Measurements from ENCODE around the gene THRSP. TPM values are rescaled to one million over a fixed set of nuclear protein-coding genes. Genes with fewer than 3 reads are reported as not detected.
"Not testable (repeated sequence)": the region's sequence is repeated elsewhere in the genome, so short reads cannot be mapped to it uniquely, and the experiment has no call there.

Gene THRSP
- total RNA-seq, 1 experiment from 2014 or later: not detected

DNA sequence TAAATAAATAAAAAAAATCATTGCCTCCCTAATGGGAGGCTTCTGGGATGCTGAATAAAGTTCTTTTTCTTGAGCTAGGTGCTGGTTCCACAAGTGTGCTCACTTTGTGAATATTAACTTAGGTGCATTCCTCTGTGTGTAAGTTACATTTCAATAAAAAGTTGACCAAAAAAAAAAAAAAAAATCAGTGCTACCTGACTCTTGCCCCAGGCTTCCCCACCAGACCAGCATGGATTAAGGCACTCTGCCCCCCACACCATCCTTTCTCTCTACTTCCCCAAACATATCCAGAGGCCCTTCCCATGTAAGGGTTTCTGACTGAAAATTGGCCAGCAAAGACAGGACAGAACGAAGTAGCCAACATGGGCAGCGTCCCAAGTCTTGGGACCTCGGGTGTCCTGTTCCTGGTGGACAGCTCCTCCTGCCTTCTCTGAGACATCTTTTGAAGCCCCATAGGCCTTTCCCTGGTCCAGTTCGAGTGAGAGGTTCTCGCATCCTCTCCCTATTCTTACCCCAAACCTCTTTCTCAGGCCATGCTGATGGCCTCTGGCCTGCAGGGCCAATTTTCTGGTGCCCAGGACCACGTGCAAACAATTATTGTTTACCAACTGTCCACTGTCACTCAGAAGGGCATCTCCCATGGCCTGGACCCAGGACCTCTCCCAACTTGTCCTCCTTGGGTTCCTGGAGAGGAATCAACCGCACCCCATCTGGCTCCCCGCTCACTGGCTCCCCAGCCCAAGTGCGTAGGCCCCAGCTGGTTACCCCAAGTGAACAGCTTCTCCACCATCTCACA lies 25.6 kb upstream of the THRSP start:
- in situ Hi-C loops (cut with HindIII; ENCODE audit: low pct_unique_long_range_greater_than_20kb, low sequenced_read_pairs): no loop called here
- DNase-seq (ENCODE audit: low read depth): no peak

DNA sequence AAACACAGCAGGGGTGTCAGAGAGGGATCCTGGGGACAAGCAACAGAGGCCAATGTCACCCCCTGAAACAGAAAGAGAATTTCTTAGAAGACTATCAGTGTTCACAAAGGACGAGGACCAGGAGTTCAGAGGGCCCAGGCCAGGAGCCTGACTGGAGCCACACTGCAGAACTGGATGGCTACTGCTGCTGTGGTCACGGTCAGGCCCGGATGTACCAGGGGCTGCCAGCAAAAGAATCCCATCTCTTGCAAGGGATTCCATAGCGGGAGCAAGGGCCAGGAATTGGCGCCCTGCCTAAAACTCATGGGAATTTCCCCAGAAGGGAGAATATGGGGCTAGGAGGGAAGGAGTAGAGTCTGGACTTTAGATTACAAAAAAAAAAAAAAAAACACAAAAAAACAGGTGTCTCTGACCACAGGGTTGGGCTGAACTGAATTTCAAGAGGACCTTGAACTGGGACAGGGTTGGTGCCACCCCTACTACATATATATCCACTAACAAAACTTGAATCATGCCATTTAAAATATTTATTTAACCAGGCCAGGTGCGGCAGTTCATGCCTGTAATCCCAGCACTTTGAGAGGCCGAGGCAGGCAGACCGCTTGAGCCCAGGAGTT lies 24.9 kb upstream of the THRSP start:
- in situ Hi-C loops (cut with HindIII; ENCODE audit: low pct_unique_long_range_greater_than_20kb, low sequenced_read_pairs): no loop called here
- DNase-seq (ENCODE audit: low read depth): no peak

DNA sequence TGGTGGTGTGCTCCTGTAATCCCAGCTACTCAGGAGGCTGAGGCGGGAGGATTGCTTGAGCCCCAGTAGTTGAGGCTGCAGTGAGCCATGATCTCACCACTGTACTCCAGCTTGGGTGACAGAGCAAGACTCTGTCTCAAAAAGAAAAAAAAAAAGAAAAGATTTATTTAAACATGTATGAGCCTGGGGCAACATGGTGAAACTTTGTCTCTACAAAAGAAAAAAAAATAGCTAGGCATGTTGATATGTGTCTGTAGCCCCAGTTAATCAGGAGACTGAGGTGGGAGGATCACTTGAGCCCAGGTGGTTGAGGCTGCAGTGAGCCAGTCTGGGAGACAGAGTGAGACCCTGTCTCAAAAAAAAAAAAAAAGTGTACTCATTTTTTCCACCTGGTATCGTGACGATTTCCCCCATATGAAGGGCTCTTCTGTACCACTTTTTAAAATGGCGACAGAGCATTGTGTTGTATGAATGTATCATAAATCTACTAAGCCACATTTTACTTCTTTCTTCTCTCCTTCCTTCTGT lies 24.2 kb upstream of the THRSP start:
- no peak for DNase-seq (ENCODE audit: low read depth)
- in situ Hi-C loops (cut with HindIII; ENCODE audit: low pct_unique_long_range_greater_than_20kb, low sequenced_read_pairs): no loop called here

DNA sequence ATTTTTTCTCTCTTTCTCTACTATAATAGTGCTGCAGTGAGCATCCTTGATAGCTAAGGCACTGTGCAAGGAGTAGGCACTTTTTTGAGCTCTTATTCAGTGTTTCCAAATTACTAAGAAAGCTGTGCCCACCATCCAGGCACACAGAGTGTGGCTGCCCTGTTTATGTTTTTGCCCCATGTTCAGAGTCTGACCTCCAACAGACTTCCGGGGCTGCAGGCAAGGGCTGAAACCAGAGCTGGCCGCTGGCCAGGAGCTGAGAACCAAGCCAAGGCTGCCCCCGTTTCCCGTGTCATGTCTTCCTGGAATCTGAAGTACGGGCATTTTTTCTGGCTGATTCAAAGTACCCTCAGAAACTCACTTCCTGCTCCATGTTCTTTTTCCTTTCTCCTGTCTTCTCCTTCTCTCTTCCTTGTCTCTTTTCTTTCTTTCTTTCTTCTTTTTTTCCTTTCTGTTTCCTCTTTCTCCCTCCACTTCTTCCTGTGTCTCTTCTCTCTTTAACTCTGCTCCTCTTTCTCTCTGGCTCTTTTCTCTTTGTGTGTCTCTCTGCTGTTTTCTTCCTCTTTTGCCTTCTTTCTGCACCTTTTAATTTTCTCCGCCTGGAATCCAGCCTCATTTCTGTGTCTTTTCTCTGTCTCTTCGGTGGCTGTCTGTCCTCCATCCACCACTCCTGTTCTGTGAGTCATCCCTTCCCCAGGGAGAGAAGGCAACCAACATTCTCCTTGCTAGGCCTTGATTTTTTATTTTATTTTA lies 23.6 kb upstream of the THRSP start:
- DNase-seq (ENCODE audit: low read depth): peak; percentile 41
- in situ Hi-C loops (cut with HindIII; ENCODE audit: low pct_unique_long_range_greater_than_20kb, low sequenced_read_pairs): no loop called here

DNA sequence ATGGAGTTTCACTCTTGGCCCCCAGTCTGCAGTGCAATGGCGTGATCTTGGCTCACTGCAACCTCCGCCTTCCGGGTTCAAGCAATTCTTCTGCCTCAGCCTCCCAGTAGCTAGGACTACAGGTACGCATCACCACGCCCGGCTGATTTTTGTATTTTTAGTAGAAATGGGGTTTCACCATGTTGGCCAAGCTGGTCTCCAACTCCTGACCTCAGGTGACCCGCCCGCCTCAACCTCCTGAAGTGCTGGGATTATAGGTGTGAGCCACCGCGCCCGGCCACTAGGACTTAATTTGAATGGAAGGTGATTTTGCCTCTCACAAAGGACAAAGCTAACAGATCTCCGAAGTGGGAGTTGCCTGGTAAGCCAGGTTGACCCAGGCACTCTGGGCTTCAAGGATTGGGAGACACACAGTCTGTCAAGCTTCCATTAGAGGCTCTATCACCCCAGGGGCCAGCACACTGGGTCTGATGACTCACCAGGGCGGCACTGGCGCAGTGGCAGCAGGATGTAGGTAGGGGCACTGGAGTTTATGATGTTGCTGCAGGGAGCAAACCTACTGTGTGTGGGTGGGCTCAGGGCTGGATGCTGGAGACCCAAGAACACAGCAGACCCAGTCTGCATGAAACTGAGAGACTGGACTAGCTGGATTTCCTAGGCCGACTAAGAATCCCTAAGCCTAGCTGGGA lies 22.8 kb upstream of the THRSP start:
- in situ Hi-C loops (cut with HindIII; ENCODE audit: low pct_unique_long_range_greater_than_20kb, low sequenced_read_pairs): no loop called here
- peak; percentile 26 for DNase-seq (ENCODE audit: low read depth)

DNA sequence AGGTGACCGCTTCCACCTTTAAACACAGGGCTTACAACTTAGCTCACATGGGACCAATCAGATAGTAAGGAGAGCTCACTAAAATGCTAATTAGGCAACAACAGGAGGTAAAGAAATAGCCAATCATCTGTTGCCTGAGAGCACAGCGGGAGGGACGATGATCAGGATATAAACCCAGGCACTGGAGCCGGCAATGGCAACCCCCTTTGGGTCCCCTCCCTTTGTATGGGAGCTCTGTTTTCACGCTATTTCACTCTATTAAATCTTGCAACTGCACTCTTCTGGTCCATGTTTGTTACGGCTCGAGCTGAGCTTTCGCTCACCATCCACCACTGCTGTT lies 22.3 kb upstream of the THRSP start:
- DNase-seq (ENCODE audit: low read depth); in situ Hi-C loops (cut with HindIII; ENCODE audit: low pct_unique_long_range_greater_than_20kb, low sequenced_read_pairs): not testable (repeated sequence)

DNA sequence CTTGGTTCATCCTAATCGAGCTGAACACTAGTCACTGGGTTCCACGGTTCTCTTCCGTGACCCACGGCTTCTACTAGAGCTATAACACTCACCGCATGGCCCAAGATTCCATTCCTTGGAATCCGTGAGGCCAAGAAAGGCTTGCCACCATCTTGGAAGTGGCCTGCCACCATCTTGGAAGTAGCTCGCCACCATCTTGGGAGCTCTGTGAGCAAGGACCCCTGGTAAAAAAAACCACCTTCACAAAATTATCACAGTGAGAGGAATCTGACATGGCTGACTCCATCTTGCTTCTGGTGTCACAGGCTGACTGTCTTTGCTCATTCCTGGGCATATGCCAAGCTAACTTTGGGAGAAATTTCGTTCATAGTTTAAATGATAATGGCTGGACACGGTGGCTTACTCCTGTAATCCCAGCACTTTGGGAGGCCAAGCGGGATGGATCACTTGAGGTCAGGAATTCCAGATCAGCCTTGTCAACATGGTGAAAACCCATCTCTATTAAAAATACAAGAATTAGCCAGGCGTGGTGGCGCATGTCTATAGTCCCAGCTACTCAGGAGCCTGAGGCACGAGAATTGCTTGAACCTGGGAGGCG lies 21.7 kb upstream of the THRSP start:
- DNase-seq (ENCODE audit: low read depth): peak; percentile 32
- in situ Hi-C loops (cut with HindIII; ENCODE audit: low pct_unique_long_range_greater_than_20kb, low sequenced_read_pairs): no loop called here

DNA sequence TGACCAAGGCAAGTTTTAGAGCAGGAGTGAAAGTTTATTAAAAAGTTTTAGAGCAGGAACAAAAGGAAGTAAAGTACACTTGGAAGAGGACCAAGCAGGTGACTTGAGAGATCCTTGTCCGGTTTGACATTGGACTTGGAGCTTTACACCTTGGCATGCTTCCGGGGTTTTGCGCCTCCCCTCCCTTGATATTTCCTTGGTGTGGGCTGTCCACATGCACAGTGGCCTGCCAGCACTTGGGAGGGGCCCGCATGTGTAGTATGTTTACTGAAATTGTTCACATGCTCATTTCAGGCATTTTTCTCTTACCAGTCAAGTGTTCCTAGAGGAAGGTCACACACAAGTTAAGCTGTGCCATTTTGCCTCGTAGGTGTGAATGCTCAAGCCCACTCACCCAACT lies 19.0 kb upstream of the THRSP start:
- no peak for DNase-seq (ENCODE audit: low read depth)
- in situ Hi-C loops (cut with HindIII; ENCODE audit: low pct_unique_long_range_greater_than_20kb, low sequenced_read_pairs): no loop called here

DNA sequence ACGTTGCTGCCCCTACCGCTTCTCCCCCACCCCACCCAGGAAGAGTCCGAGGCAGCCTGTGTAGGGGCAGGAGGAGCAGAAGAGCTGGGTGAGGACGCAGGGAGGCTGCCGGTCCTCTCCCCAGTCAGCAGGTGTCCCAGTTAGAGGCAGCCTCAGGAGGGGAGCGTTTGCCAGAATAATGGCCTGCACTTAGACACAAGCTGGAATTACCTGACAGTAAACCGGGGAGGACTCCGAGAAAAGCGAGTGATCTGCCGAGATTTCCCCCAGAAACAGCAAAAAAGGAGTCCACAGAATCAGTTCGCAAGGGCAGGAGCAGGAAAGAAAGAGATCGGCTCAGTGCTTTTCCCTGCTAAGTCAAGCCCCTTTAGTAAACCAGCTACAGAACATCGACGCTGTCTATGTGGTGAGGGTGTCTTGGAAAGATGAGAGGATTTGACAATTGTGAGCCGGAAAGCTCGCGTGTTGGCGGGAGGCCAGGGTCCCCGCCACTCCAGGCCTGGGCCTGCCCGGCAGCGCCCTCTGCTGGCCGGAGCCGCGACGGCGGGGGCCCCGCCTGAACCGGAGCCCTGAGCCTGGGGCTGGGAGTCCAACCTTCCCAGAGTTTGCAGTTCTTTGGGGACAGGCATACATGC lies 17.7 kb upstream of the THRSP start:
- in situ Hi-C loops (cut with HindIII; ENCODE audit: low pct_unique_long_range_greater_than_20kb, low sequenced_read_pairs): no loop called here
- DNase-seq (ENCODE audit: low read depth): peak; percentile 44

DNA sequence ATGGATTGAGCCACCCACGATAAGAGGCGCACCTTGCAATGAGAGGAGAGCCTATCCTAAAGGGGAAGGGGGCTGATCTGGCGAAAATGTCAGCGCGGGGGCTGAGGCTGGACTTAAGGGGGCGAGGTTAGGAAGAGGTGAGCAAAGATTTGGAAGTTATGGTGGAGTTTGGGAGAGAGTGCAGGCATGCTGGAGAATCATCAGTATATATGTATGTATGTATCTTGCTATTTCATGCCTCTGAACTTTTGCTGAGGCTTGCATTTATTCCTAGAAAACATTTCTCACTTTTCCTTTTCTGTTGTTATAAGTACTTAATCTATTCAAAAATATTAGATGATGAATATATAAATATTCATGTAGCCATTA lies 17.2 kb upstream of the THRSP start:
- in situ Hi-C loops (cut with HindIII; ENCODE audit: low pct_unique_long_range_greater_than_20kb, low sequenced_read_pairs): no loop called here

DNA sequence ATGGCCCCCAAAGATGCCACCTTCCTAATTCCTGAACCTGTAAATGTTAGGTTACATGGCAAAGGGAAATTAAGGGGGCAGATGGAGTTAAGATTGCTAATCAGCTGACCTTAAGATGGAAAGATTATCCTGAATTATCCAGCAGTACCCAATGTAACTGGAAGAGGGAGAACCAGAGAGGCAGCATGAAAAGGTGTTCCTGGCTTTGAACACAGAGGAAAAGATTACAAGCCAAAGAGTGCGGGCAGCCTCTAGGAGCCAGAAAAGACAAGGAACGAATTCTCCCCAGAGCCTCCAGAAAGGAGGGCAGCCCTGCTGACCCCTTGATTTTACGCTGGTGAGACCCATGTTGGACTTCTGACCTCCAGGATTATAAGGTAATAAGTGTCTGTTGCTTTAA lies 15.1 kb upstream of the THRSP start:
- no peak for DNase-seq (ENCODE audit: low read depth)
- in situ Hi-C loops (cut with HindIII; ENCODE audit: low pct_unique_long_range_greater_than_20kb, low sequenced_read_pairs): no loop called here

More for the DNA sequence above, 17.2 kb upstream of the THRSP start:
- DNase-seq (ENCODE audit: low read depth): no peak

DNA sequence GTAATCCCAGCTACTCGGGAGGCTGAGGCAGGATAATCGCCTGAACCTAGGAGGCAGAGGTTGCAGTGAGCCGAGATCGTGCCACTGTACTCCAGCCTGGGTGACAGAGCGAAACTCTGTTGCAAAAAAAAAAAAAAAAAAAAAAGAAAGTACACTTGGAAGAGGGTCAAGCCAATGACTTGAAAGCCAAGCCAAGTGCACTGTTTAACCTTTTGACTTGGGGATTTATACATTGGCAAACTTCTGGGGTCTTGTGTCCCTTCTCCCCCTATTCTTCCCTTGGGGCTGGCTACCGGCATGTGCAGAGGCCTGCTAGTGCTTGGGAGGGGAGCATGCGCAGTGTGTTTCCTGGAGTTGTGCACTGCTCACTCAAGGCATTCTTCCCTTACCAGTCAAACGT lies 14.3 kb upstream of the THRSP start:
- DNase-seq (ENCODE audit: low read depth): no peak
- in situ Hi-C loops (cut with HindIII; ENCODE audit: low pct_unique_long_range_greater_than_20kb, low sequenced_read_pairs): no loop called here

DNA sequence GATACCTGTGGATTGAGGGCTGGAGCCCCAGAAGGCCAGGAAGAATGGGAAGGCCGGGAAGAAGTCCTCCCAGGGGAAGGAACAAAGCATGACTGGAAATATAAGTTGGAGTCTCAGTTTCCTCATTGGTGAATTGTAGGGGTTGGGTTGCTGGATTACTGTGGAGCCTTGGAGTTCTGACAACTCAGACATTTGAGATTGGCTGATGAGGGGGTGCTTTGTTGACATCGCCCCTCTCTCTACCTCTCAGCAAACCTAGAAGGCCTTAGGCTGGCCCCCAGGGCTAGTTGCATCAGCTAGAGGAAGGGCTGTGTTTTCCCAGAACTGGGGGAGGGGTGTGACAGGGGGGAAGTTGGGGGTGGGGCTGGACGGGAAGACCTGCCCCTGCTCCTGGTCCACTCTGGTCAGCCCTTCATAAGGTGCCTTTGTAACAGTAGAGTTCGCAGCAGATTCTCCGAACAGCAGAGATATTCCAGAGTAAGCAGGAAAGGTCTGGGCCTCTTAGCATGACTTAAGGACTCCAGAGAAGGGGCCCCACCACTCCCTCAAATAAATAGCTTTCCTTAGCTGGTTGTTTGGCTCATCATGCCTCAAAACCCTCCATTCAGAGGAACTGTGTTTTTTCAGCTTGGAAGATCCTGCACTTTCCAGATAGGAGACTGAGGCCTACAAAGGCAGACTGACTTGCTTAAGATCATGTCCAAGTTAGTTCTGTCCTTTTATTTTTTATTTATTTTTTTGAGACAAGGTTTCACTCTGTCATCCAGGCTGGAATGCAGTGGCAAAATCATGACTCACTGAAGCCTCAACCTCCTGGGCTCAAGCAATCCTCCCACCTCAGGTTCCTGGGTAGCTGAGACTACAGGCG lies 12.5 kb upstream of the THRSP start:
- peak; percentile 26 for DNase-seq (ENCODE audit: low read depth)
- in situ Hi-C loops (cut with HindIII; ENCODE audit: low pct_unique_long_range_greater_than_20kb, low sequenced_read_pairs): no loop called here

DNA sequence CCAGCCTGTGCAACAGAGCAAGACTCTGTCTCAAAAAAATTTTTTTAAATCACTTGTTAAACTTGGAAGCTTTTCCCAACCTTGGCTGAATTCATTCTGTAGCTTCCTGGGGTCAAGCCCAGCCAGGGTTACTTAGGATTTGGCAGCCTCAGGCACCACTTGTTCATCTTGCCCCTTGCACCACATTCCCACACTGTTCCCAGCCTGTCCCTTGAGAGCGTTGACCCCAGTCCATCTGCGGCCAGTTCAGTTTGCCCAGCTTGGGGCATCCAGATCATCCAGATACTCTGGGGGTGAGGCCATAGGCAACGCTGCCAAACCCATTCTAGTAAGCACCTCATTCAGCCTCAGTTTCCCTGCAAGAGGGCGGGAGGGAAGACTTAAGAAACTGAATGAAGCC lies 8.7 kb upstream of the THRSP start:
- in situ Hi-C loops (cut with HindIII; ENCODE audit: low pct_unique_long_range_greater_than_20kb, low sequenced_read_pairs): no loop called here
- DNase-seq (ENCODE audit: low read depth): no peak

DNA sequence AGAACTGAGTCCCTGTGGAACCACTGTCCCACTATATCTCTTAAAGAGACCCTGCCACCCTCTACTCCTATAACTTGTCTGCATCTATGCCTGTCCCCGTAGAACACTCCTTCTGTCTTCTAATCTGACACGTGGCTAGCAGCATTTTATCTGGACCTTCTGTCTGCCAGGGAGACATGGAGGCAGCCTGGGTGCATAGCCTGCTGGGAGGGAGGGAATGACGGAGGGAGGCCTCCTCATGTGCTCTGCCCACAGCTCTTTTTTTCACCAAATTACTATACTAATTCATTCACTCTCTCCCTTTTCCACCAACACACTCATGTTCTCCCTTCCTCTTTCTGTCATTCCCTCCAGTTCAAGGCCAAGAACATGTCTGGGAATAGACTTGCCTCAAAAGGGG lies 7.6 kb upstream of the THRSP start:
- DNase-seq (ENCODE audit: low read depth): no peak
- in situ Hi-C loops (cut with HindIII; ENCODE audit: low pct_unique_long_range_greater_than_20kb, low sequenced_read_pairs): no loop called here

DNA sequence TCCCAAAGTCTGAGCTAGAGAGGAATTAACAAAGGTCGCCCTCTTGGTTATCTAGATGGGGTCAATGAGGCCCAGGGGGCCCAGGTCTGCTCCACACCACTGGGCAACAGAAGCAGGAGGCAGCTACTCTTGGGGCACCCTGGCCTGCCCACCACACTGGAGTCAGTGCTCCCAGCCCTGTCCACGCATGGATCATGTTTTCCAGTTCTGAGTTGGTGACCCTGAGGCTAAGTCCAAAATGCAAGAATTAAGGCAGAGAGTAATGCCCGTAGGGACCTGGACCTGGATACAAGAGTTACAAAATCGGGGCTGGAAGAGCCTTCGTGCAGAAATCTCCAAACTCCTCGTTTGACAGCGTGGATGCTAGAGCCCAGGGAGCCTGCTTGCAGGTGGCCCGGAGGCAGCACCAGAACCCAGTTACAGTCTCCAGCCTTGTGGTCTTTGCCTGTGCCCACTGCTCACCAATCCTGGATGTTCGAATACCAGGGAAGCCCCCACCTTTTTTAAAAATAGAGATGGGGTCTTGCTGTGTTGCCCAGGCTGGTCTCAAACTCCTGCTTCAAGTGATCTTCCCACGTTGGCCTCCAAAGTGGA lies 6.1 kb upstream of the THRSP start:
- no peak for DNase-seq (ENCODE audit: low read depth)
- in situ Hi-C loops (cut with HindIII; ENCODE audit: low pct_unique_long_range_greater_than_20kb, low sequenced_read_pairs): no loop called here
